ENCODE data around the gene EDC4. TPM values are rescaled to one million over a fixed set of nuclear protein-coding genes. Genes with fewer than 3 reads are reported as not detected.

EDC4 gene
- total and polyA plus RNA-seq, 2 of the 13 experiments (the other 11 are each of a cell fraction or from before 2014, with no cell fraction given), result 51.4 to 59.1 TPM

GRCh38 chr16:67856927-67857546, 15.8 kb upstream of the EDC4 start (continued):
- TF ChIP-seq ZXDC (CRISPR knock-in tag; IDR thresholded peaks at IDR 0.05) (no peak), BRCA1 (CRISPR knock-in tag; IDR thresholded peaks at IDR 0.05) (no peak), ZKSCAN1 (IDR thresholded peaks at IDR 0.05; ENCODE audit: low read length) (no peak), KAT2B (IDR thresholded peaks at IDR 0.05; ENCODE audit: borderline replicate concordance, low read depth, low read length) (no peak), ZNF841 (CRISPR knock-in tag; IDR thresholded peaks at IDR 0.05; ENCODE audit: borderline replicate concordance) (no peak), SP4 (CRISPR knock-in tag; IDR thresholded peaks at IDR 0.05) (peak; percentile 47; the same call in 1 of the 2 replicates), TEAD2 (CRISPR knock-in tag; IDR thresholded peaks at IDR 0.05) (no peak), SUZ12 (IDR thresholded peaks at IDR 0.05; ENCODE audit: low read depth, low read length) (no peak), RXRA (CRISPR knock-in tag; IDR thresholded peaks at IDR 0.05) (peak; percentile 39; the same call in 1 of the 2 replicates), HNF4A (CRISPR knock-in tag; IDR thresholded peaks at IDR 0.05) (peak; percentile 72), ZNF33A (CRISPR knock-in tag; IDR thresholded peaks at IDR 0.05; ENCODE audit: borderline replicate concordance) (no peak), ZNF333 (CRISPR knock-in tag; IDR thresholded peaks at IDR 0.05; ENCODE audit: borderline replicate concordance) (no peak), SETDB1 (CRISPR knock-in tag; IDR thresholded peaks at IDR 0.05; ENCODE audit: borderline replicate concordance) (no peak), JUNB (CRISPR knock-in tag; IDR thresholded peaks at IDR 0.05; ENCODE audit: borderline replicate concordance) (no peak), ZNF451 (CRISPR knock-in tag; IDR thresholded peaks at IDR 0.05) (no peak), CBFB (CRISPR knock-in tag; IDR thresholded peaks at IDR 0.05) (no peak), GABPB1 (CRISPR knock-in tag; IDR thresholded peaks at IDR 0.05) (0 out of 2 replicates have a peak, but pooled peaks have one; percentile 1), TEF (CRISPR knock-in tag; IDR thresholded peaks at IDR 0.05) (no peak), NR2F6 (IDR thresholded peaks at IDR 0.05) (peak; percentile 31; the same call in 1 of the 2 replicates), NR2F6 (CRISPR knock-in tag; IDR thresholded peaks at IDR 0.05) (no peak), ZNF264 (CRISPR knock-in tag; IDR thresholded peaks at IDR 0.05) (no peak)
- TF ChIP-seq, protein P1, sequence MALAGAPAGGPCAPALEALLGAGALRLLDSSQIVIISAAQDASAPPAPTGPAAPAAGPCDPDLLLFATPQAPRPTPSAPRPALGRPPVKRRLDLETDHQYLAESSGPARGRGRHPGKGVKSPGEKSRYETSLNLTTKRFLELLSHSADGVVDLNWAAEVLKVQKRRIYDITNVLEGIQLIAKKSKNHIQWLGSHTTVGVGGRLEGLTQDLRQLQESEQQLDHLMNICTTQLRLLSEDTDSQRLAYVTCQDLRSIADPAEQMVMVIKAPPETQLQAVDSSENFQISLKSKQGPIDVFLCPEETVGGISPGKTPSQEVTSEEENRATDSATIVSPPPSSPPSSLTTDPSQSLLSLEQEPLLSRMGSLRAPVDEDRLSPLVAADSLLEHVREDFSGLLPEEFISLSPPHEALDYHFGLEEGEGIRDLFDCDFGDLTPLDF (CRISPR knock-in tag; IDR thresholded peaks at IDR 0.05), result no peak
- TF ChIP-seq, protein P2, sequence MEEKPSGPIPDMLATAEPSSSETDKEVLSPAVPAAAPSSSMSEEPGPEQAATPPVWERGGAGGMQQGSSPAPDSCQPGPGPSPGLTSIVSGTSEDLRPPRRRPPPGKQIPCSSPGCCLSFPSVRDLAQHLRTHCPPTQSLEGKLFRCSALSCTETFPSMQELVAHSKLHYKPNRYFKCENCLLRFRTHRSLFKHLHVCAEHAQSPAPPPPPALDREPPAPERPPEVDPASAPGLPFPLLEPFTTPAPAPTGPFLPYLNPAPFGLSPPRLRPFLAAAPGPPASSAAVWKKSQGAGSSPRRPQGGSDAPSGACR (CRISPR knock-in tag; IDR thresholded peaks at IDR 0.05), result no peak
- TF ChIP-seq, protein P3, sequence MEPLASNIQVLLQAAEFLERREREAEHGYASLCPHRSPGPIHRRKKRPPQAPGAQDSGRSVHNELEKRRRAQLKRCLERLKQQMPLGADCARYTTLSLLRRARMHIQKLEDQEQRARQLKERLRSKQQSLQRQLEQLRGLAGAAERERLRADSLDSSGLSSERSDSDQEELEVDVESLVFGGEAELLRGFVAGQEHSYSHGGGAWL (CRISPR knock-in tag; IDR thresholded peaks at IDR 0.05), result peak; percentile 50; the same call in 1 of the 2 replicates
- TF ChIP-seq, protein P4, sequence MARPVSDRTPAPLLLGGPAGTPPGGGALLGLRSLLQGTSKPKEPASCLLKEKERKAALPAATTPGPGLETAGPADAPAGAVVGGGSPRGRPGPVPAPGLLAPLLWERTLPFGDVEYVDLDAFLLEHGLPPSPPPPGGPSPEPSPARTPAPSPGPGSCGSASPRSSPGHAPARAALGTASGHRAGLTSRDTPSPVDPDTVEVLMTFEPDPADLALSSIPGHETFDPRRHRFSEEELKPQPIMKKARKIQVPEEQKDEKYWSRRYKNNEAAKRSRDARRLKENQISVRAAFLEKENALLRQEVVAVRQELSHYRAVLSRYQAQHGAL (CRISPR knock-in tag; IDR thresholded peaks at IDR 0.05; ENCODE audit: not compliant biosample characterization), result no peak
